GM10248 (cell line): ENCODE results near the gene PAPPA2.

Experiments used
- CTCF ChIA-PET: fragments of 300-600 bp; sonication (Branson Sonifier 250); formaldehyde crosslinking; extraction: SDS; loops from one replicate; lab custom pipeline; 2021; ENCODE audit warnings: antibody characterized with exemption; lab: Yijun Ruan, JAX
- POLR2A ChIA-PET: fragments of 350-650 bp; sonication (Branson Sonifier 250); formaldehyde crosslinking; extraction: SDS; loops from one replicate; lab custom pipeline; 2020; ENCODE audit warnings: antibody characterized with exemption; lab: Yijun Ruan, JAX
- DNase-seq: peaks from one replicate; pipeline ENCODE4 v3.0.0; 2012; ENCODE audit errors: extremely low spot score
- CTCF ChIP-seq: IDR thresholded peaks from 2 replicates; pipeline ENCODE4 v1.5.1; 2012; ENCODE audit warnings: mild to moderate bottlenecking, low read depth; ENCODE audit errors: extremely low read depth, missing control alignments, control extremely low read depth

PAPPA2 gene

GRCh38 chr1:176531921-176532897 is 69.2 kb downstream of the PAPPA2 start:
- TF ChIP-seq CTCF = no peak
- ChIA-PET CTCF (interaction anchor here (1.2 kb wide), 1 partner anchor 19 kb away, joined by 3 read pairs; no protein-coding TSS in a partner anchor), POLR2A (no interaction called here)
- DNase-seq = no peak

- no peak for TF ChIP-seq CTCF
- ChIA-PET POLR2A (no interaction called here), CTCF (interaction anchor here (1.2 to 1.3 kb wide), 2 partner anchors 8 to 26 kb away, joined by 4 to 6 read pairs; no protein-coding TSS in a partner anchor)
- no peak for DNase-seq
These were observed 70.0 kb downstream of the PAPPA2 start for GRCh38 chr1:176533020-176533419.

GRCh38 chr1:176536588-176536987 is 73.6 kb downstream of the PAPPA2 start:
- POLR2A ChIA-PET = no interaction called here
- DNase-seq = no peak
- CTCF ChIA-PET = no interaction called here
- TF ChIP-seq CTCF = no peak

GRCh38 chr1:176539018-176539417 is 76.0 kb downstream of the PAPPA2 start:
- ChIA-PET POLR2A (no interaction called here), CTCF (interaction anchor here (1.1 to 1.2 kb wide), 2 partner anchors 9 to 20 kb away, joined by 3 to 4 read pairs; no protein-coding TSS in a partner anchor)
- no peak for TF ChIP-seq CTCF
- no peak for DNase-seq

- ChIA-PET CTCF (no interaction called here), POLR2A (no interaction called here)
- no peak for TF ChIP-seq CTCF
- DNase-seq = no peak
These were observed 77.5 kb downstream of the PAPPA2 start for GRCh38 chr1:176540428-176540827.

- no peak for TF ChIP-seq CTCF
- ChIA-PET CTCF (no interaction called here), POLR2A (no interaction called here)
- no peak for DNase-seq
These were observed 78.7 kb downstream of the PAPPA2 start for GRCh38 chr1:176541663-176542062.
